Stimulated activated CD8-positive, alpha-beta memory T cell treated with anti-CD3 and anti-CD28 coated beads, Interleukin-7, amount 100 ng/mL, for 24 hours (primary cell): ENCODE results near the gene SYNGAP1.
"Not testable (repeated sequence)": the region's sequence is repeated elsewhere in the genome, so short reads cannot be mapped to it uniquely, and the experiment has no call there.

ENCODE experiments used
- DNase-seq: peaks from one replicate; pipeline ENCODE4 v3.0.0-alpha.2; 2020; ENCODE audit warnings: low read depth

The SYNGAP1 gene

GRCh38 chr6:33469661-33470060, 49.8 kb downstream of the SYNGAP1 start:
- no peak for DNase-seq

DNA sequence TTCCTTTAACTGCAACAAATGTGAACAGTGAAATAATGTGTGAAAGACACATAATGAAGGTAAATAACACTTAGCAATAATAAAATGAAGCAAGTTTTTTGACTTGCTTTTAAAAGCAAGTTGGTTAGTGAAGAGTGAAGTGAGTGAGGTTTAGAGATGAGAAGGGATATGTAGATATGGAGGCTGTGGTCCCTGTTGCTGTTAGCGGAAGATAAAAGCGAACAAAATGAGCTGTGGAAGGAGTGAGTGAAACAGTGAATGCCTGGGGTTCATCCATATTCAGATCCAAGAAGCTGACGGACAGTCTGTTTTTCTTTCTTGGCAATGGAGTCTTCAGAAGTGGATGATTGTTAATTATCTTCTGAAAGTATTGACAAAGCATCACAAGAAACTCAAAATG, 58.0 kb downstream of the SYNGAP1 start:
- no peak for DNase-seq

DNA sequence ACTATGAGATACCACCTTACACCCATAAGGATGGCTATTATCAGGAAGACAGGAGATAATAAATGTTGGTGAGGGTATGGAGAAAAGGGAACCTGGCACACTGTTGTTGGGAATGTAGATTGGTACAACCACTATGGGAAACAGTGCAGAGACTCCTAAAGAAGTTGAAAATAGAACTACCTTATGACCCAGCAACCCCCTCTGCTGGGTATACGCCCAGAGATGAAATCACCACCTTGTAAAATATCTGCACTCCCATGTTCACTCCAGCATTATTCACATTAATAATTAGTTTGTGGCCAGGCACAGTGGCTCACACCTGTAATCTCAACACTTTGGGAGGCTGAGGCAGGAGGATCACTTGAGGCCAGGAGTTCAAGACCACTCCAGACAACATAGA, 61.3 kb downstream of the SYNGAP1 start:
- no peak for DNase-seq

GRCh38 chr6:33482620-33483019, 62.8 kb downstream of the SYNGAP1 start:
- not testable (repeated sequence) for DNase-seq

GRCh38 chr6:33483678-33484077, 63.8 kb downstream of the SYNGAP1 start:
- no peak for DNase-seq

- DNase-seq = not testable (repeated sequence)
Measured at GRCh38 chr6:33484673-33485262, 64.9 kb downstream of the SYNGAP1 start.

DNA sequence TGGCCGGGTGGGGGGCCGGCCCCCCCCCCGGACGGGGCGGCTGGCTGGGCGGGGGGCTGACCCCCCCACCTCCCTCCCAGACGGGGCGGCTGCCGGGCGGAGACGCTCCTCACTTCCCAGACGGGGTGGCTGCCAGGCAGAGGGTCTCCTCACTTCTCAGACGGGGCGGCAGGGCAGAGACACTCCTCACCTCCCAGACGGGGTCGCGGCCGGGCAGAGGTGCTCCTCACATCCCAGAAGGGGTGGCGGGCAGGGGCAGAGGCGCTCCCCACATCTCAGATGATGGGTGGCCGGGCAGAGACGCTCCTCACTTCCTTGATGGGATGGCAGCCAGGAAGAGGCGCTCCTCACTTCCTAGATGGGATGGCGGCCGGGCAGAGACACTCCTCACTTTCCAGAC, 65.8 kb downstream of the SYNGAP1 start:
- DNase-seq = not testable (repeated sequence)

GRCh38 chr6:33488339-33488738, 68.5 kb downstream of the SYNGAP1 start:
- no peak for DNase-seq

DNA sequence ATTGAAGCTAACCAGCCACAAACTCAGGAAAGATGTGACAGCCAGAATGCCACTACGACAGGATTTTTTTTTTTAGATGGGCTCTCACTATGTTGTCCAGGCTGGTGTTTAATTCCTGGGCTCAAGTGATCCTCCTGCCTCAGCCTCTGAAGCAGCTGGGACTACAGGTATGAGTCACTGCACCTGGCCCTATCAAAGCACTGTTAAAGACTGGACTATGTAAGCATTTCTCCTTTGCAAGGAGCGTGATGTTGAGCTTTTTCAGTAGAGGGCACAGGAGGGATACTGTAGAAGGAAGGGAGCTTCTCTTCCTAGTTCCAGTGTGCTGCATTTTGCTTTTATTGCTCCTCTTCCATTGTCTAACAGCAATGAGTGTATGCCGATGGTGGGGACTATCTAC, 70.3 kb downstream of the SYNGAP1 start:
- no peak for DNase-seq

DNA sequence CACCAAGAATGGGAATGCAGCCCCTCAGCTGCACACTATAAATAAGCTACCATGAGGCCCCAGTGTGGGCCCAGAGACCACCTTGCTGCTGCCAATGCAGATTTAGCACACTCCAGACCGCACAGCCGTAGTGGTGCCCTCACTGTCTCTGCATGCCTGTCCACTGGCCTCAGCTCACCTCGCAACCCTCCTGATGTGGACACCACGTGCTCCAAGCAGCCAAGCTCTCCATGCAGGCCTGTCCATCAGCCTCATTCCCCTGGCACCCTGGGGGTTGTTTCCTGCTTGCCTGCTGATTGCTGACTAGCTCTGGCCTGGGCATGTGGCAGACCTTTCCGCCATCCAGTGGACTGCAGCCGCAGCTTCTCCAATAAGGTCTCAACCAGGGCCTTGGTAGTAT, 70.8 kb downstream of the SYNGAP1 start:
- no peak for DNase-seq

GRCh38 chr6:33492093-33492492, 72.2 kb downstream of the SYNGAP1 start:
- no peak for DNase-seq

- no peak for DNase-seq
Measured at GRCh38 chr6:33497157-33497556, 77.3 kb downstream of the SYNGAP1 start.

- DNase-seq = no peak
Measured at GRCh38 chr6:33502486-33502885, 82.6 kb downstream of the SYNGAP1 start.

DNA sequence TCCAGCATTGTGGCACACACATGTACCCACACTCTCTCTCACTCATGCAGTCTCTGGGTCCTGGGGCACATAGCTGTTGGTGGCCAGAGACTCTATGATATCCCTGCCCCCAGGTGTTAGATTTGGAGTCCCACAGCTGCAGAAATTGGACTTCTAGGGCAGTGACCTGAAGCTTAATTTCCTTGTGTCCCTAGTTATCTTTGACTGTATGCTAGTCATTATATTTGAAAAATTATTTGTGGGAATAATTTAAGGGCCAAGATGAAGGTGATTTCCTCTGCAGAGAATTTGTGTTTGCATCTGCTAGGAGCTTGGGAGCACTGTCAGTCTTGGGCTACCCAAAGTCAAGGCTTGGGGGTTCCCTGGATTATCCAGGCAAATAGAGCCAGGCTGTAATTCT, 84.6 kb downstream of the SYNGAP1 start:
- DNase-seq = no peak
